NCI-H524 (cell line): ENCODE measurements around the gene SHF.
"Not testable (repeated sequence)": the region's sequence is repeated elsewhere in the genome, so short reads cannot be mapped to it uniquely, and the experiment has no call there.

ENCODE experiments used
- DNase-seq, 2 experiments: peaks; one replicate each; lab custom pipeline; 2025; lab: John Stamatoyannopoulos, UW

Gene SHF

DNA sequence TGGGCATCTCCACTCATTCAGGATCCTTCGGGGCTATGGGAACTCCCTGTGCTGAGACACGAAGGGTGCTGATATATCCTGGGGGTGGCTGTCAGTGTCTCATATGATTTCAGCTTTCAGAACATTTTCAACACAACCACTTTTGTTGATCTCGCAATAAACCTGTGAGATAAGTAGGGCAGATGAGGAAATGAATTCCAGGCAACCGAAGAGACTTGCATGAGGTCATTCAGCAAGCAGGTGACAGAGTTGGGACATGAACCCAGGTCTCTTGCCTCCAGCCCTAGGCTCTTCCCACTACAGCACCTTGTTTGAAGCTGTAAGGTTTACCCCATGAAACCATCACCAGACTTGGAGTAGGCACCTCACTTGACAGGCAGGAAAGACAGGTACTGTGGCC lies 41.4 kb downstream of the SHF start:
- DNase-seq = no peak

- DNase-seq = no peak
Measured at GRCh38 chr15:45144775-45145174, 43.0 kb downstream of the SHF start.

GRCh38 chr15:45143946-45144345 lies 43.8 kb downstream of the SHF start:
- DNase-seq = no peak

GRCh38 chr15:45143056-45143455 lies 44.7 kb downstream of the SHF start:
- DNase-seq = no peak

GRCh38 chr15:45141386-45141785 lies 46.4 kb downstream of the SHF start:
- DNase-seq = no peak

DNA sequence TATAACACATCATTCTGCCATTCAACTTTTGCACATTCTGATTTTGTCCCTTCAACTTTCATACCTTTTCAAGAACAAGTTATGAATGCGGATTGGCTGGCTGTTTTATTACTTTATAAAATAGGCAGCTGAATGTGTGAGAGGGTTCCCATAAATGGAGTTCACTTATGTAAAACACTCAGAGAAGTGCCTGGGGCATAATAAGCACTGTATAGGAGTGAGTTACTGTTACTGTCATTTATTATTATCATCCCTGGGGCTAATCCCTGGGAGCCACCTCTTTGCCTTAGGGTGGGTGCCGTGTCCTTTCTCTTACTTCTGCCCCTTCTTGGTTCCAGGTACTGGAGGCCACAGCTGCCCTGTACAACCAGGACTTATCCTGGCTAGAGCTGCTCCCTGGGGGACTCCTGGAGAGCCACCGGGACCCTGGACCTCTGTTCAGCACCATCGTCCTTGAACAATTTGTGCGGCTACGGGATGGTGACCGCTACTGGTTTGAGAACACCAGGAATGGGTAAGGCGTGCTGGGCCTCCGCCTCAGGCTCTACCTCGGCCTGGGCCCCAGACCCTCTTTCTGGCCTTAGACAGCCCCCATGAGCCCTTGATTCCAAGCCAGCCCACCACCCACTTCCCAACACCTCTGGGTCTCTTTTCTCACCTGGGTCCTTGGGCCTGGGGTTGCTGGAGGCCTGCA lies 47.1 kb downstream of the SHF start:
- no peak for DNase-seq

GRCh38 chr15:45139770-45140169 lies 48.0 kb downstream of the SHF start:
- peak; percentile 37 to 72 for DNase-seq

DNA sequence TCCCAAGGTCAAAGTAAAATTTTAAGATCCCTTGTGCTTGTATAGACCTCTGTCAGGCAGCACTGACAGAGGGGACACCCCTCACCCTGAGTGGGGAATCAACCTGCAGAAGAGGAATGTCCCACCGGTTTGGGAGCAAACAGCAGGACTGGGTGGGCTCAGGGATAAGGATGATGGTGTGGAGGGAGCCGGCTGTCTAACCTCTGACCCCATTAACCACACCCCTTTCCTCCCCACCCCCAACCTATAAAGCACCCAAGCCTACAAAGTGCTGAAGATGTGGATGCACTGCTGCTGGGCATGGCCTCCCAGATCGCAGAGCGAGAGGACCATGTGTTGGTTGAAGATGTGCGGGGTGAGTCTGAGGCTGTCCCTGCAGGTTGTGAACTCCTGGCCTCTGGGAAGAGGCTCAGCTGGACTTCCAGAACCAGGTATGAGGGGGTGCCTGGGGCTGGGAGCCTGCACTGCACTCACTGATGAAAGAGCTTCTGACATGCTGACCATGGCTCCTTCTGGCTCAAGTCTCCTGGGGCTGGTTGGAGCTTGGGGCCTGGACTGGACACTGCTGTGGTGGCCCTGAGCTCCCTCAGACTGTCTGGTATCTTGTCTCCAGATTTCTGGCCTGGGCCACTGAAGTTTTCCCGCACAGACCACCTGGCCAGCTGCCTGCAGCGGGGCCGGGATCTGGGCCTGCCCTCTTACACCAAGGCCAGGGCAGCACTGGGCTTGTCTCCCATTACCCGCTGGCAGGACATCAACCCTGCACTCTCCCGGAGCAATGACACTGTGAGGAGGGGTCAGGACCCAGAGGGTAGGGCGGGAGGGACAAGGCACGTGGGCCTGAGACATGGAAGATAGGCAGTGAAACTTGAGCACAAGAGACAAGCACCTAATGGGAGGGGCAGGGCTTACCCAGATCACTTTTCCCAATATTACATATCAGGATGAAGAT lies 48.7 kb downstream of the SHF start:
- no peak for DNase-seq

GRCh38 chr15:45137703-45138102 lies 50.1 kb downstream of the SHF start:
- DNase-seq = no peak

DNA sequence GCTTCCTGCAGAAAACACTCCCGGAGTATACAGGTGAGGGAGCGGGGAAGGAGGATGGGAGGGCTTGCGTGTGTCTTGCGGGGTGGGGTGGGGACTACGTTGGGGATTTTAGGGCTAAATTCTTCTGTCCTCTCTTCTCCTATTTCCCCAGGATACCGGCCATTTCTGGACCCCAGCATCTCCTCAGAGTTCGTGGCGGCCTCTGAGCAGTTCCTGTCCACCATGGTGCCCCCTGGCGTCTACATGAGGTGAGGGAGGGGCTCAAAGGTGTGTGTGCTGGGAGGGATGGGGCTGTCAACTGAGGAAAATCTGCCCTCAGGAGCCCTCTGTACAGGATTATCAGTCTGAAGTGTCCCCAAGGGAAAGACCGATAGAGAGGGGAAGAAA lies 51.4 kb downstream of the SHF start:
- DNase-seq = no peak

- not testable (repeated sequence) for DNase-seq
Measured at GRCh38 chr15:45135705-45136377, 51.9 kb downstream of the SHF start.

DNA sequence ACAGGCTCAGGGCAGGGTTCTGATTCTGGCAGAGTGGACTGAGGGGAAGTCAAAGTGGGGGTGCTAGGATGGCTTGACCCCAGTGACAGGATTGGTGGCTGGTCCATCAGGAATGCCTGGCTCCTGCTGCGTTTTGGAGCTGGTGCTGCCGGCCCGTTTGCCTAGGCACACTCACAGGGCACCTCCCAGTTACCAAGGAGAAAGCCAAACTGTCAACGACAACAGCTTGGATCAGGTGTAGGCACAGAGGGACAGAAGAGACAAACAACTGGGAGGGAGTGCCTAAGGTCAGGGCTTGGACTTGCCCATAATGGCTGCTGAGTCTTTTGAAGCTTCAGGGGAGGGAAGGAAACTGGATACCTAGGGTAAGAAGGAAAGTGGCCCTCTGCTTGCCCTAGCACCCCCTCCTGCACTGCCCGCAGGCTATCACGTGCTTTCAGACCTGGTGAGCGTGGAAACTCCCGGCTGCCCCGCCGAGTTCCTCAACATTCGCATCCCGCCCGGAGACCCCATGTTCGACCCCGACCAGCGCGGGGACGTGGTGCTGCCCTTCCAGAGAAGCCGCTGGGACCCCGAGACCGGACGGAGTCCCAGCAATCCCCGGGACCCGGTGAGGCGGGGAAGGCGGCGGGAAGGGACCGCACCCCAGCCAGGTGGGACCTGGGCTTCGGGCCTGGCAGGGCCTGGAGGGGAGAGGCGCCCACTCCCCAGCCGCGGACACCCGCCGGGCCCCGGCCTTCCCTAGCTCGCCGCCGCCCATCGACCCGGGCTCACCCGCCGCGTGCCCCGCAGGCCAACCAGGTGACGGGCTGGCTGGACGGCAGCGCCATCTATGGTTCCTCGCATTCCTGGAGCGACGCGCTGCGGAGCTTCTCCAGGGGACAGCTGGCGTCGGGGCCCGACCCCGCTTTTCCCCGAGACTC lies 52.8 kb downstream of the SHF start:
- no peak for DNase-seq

DNA sequence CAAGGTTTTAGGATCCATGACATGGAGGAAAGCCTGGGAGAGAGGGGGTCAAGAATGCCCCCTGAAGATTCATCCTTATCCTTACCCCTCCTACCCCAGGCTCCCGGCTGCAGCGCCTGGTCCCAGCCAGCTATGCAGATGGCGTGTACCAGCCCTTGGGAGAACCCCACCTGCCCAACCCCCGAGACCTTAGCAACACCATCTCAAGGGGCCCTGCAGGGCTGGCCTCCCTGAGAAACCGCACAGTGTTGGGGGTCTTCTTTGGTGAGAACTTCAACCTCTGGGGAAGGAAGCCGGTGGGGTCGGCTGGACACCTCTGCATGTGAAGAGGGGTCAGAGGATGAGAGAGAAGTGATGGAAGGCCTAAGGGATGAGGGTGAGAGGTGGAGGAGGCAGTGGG lies 53.7 kb downstream of the SHF start:
- DNase-seq = no peak

GRCh38 chr15:45133561-45133920 lies 54.2 kb downstream of the SHF start:
- peak; percentile 92 to 94 for DNase-seq

GRCh38 chr15:45132844-45133560 lies 54.8 kb downstream of the SHF start:
- no peak for DNase-seq

- no peak for DNase-seq
Measured at GRCh38 chr15:45131510-45131909, 56.3 kb downstream of the SHF start.

- DNase-seq = no peak
Measured at GRCh38 chr15:45130291-45131000, 57.3 kb downstream of the SHF start.

- peak in 1 of 2 experiments; percentile 34 for DNase-seq
Measured at GRCh38 chr15:45129651-45130129, 58.1 kb downstream of the SHF start, which contains the start of the genes DUOX1 and DUOXA1. DUOX1 (plus strand) TSS chr15:45129994; CDS start chr15:45131967, 1,973 bp downstream. DUOXA1 (minus strand) TSS chr15:45129879; CDS start chr15:45123014, 6,865 bp downstream.

GRCh38 chr15:45128971-45129639 lies 58.7 kb downstream of the SHF start:
- no peak for DNase-seq
